ENCODE measurements around the gene SERPINA4.

The SERPINA4 gene

GRCh38 chr14:94568186-94568585 is 6.9 kb downstream of the SERPINA4 start:
- no peak for ATAC-seq
- TF ChIP-seq TCF4 (CRISPR knock-in tag; IDR thresholded peaks at IDR 0.05; ENCODE audit: borderline replicate concordance) (no peak), SNAI2 (CRISPR knock-in tag; IDR thresholded peaks at IDR 0.05) (no peak), RARB (CRISPR knock-in tag; IDR thresholded peaks at IDR 0.05) (no peak), ZC3H10 (CRISPR knock-in tag; IDR thresholded peaks at IDR 0.05) (no peak), ESRRG (CRISPR knock-in tag; IDR thresholded peaks at IDR 0.05) (no peak), ZFP3 (CRISPR knock-in tag; IDR thresholded peaks at IDR 0.05) (no peak), ISL1 (CRISPR knock-in tag; IDR thresholded peaks at IDR 0.05) (no peak), ZNF70 (CRISPR knock-in tag; IDR thresholded peaks at IDR 0.05) (no peak), ZFP30 (CRISPR knock-in tag; IDR thresholded peaks at IDR 0.05) (no peak), PPARA (CRISPR knock-in tag; IDR thresholded peaks at IDR 0.05; ENCODE audit: borderline replicate concordance) (no peak), BACH2 (CRISPR knock-in tag; IDR thresholded peaks at IDR 0.05; ENCODE audit: borderline replicate concordance) (no peak), OSR1 (CRISPR knock-in tag; IDR thresholded peaks at IDR 0.05) (no peak), ZNF8 (CRISPR knock-in tag; IDR thresholded peaks at IDR 0.05) (no peak), ZNF565 (CRISPR knock-in tag; conservative IDR thresholded peaks at IDR 0.05; ENCODE audit: low read depth) (no peak), ARNTL (CRISPR knock-in tag; IDR thresholded peaks at IDR 0.05; ENCODE audit: borderline replicate concordance, low read depth) (no peak), TOX (CRISPR knock-in tag; IDR thresholded peaks at IDR 0.05; ENCODE audit: borderline replicate concordance) (no peak)
- TF ChIP-seq, protein P1, sequence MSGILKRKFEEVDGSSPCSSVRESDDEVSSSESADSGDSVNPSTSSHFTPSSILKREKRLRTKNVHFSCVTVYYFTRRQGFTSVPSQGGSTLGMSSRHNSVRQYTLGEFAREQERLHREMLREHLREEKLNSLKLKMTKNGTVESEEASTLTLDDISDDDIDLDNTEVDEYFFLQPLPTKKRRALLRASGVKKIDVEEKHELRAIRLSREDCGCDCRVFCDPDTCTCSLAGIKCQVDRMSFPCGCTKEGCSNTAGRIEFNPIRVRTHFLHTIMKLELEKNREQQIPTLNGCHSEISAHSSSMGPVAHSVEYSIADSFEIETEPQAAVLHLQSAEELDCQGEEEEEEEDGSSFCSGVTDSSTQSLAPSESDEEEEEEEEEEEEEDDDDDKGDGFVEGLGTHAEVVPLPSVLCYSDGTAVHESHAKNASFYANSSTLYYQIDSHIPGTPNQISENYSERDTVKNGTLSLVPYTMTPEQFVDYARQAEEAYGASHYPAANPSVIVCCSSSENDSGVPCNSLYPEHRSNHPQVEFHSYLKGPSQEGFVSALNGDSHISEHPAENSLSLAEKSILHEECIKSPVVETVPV (CRISPR knock-in tag; IDR thresholded peaks at IDR 0.05), result no peak
- TF ChIP-seq, protein P2, sequence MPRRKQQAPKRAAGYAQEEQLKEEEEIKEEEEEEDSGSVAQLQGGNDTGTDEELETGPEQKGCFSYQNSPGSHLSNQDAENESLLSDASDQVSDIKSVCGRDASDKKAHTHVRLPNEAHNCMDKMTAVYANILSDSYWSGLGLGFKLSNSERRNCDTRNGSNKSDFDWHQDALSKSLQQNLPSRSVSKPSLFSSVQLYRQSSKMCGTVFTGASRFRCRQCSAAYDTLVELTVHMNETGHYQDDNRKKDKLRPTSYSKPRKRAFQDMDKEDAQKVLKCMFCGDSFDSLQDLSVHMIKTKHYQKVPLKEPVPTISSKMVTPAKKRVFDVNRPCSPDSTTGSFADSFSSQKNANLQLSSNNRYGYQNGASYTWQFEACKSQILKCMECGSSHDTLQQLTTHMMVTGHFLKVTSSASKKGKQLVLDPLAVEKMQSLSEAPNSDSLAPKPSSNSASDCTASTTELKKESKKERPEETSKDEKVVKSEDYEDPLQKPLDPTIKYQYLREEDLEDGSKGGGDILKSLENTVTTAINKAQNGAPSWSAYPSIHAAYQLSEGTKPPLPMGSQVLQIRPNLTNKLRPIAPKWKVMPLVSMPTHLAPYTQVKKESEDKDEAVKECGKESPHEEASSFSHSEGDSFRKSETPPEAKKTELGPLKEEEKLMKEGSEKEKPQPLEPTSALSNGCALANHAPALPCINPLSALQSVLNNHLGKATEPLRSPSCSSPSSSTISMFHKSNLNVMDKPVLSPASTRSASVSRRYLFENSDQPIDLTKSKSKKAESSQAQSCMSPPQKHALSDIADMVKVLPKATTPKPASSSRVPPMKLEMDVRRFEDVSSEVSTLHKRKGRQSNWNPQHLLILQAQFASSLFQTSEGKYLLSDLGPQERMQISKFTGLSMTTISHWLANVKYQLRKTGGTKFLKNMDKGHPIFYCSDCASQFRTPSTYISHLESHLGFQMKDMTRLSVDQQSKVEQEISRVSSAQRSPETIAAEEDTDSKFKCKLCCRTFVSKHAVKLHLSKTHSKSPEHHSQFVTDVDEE (CRISPR knock-in tag; IDR thresholded peaks at IDR 0.05), result no peak
- TF ChIP-seq, protein P3, sequence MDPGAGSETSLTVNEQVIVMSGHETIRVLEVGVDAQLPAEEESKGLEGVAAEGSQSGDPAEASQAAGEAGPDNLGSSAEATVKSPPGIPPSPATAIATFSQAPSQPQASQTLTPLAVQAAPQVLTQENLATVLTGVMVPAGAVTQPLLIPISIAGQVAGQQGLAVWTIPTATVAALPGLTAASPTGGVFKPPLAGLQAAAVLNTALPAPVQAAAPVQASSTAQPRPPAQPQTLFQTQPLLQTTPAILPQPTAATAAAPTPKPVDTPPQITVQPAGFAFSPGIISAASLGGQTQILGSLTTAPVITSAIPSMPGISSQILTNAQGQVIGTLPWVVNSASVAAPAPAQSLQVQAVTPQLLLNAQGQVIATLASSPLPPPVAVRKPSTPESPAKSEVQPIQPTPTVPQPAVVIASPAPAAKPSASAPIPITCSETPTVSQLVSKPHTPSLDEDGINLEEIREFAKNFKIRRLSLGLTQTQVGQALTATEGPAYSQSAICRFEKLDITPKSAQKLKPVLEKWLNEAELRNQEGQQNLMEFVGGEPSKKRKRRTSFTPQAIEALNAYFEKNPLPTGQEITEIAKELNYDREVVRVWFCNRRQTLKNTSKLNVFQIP (CRISPR knock-in tag; IDR thresholded peaks at IDR 0.05; ENCODE audit: borderline replicate concordance, low read depth), result no peak
- TF ChIP-seq, protein P4, sequence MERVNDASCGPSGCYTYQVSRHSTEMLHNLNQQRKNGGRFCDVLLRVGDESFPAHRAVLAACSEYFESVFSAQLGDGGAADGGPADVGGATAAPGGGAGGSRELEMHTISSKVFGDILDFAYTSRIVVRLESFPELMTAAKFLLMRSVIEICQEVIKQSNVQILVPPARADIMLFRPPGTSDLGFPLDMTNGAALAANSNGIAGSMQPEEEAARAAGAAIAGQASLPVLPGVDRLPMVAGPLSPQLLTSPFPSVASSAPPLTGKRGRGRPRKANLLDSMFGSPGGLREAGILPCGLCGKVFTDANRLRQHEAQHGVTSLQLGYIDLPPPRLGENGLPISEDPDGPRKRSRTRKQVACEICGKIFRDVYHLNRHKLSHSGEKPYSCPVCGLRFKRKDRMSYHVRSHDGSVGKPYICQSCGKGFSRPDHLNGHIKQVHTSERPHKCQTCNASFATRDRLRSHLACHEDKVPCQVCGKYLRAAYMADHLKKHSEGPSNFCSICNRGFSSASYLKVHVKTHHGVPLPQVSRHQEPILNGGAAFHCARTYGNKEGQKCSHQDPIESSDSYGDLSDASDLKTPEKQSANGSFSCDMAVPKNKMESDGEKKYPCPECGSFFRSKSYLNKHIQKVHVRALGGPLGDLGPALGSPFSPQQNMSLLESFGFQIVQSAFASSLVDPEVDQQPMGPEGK (CRISPR knock-in tag; IDR thresholded peaks at IDR 0.05; ENCODE audit: borderline replicate concordance), result no peak

DNA sequence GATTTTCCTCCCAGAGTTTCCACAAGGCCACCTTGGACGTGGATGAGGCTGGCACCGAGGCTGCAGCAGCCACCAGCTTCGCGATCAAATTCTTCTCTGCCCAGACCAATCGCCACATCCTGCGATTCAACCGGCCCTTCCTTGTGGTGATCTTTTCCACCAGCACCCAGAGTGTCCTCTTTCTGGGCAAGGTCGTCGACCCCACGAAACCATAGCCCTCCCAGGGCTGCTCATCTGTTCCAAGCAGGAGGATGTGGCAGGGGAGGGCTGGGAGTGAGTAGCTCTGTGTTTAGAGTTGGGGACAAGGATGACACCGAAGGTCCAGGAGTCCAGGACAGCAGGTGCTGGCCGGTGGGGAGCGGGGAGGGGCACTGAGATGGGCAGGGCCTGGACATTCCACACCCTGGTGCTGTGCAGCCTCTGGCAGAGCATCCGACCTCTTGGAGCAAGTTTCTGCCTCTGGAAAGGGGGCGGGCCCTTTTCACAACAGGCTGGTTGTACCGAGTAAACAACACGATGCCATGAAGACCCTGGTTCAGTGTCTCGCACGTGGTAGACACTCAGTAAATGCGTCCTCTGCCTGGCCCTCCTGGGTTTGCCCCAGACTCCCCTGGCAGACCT is 8.2 kb downstream of the SERPINA4 start:
- TF ChIP-seq CSDC2 (CRISPR knock-in tag; IDR thresholded peaks at IDR 0.05) (no peak), ZNF8 (CRISPR knock-in tag; IDR thresholded peaks at IDR 0.05) (no peak), ZFP3 (CRISPR knock-in tag; IDR thresholded peaks at IDR 0.05) (no peak), TCF4 (CRISPR knock-in tag; IDR thresholded peaks at IDR 0.05; ENCODE audit: borderline replicate concordance) (no peak)
- ATAC-seq, result no peak

DNA sequence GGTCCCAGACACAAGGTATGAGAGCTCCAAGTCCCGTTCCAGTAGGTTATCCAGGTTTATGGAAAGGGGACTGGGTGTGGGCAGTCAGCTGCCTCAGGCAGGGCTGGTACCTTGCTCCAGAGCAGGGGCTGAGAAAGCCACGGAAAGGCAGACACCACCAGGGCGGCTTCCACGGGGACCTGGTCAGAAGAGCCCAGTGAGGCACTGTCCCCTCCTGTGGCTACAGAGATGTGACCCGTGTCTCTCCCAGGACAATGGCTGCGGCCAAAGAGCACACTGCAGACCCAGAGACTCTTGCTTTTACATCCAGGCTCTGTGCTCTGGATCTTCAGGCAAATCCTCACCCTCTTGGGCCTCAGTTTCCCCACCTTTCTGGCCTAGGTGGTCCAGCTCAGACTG is 8.8 kb downstream of the SERPINA4 start:
- no peak for ATAC-seq
- TF ChIP-seq RARB (CRISPR knock-in tag; IDR thresholded peaks at IDR 0.05), result no peak

- ATAC-seq, result no peak
- TF ChIP-seq TOX (CRISPR knock-in tag; IDR thresholded peaks at IDR 0.05; ENCODE audit: borderline replicate concordance), result no peak
- TF ChIP-seq ISL1 (CRISPR knock-in tag; IDR thresholded peaks at IDR 0.05), result no peak
- no peak for TF ChIP-seq ZNF70 (CRISPR knock-in tag; IDR thresholded peaks at IDR 0.05)
- no peak for TF ChIP-seq CREB5 (CRISPR knock-in tag; IDR thresholded peaks at IDR 0.05; ENCODE audit: low read depth)
- TF ChIP-seq ZFP3 (CRISPR knock-in tag; IDR thresholded peaks at IDR 0.05), result no peak
- no peak for TF ChIP-seq SNAI2 (CRISPR knock-in tag; IDR thresholded peaks at IDR 0.05)
- TF ChIP-seq ESRRG (CRISPR knock-in tag; IDR thresholded peaks at IDR 0.05), result no peak
- no peak for TF ChIP-seq TCF4 (CRISPR knock-in tag; IDR thresholded peaks at IDR 0.05; ENCODE audit: borderline replicate concordance)
- TF ChIP-seq CSDC2 (CRISPR knock-in tag; IDR thresholded peaks at IDR 0.05), result no peak
- TF ChIP-seq, protein P3 (CRISPR knock-in tag; IDR thresholded peaks at IDR 0.05; ENCODE audit: borderline replicate concordance, low read depth), result no peak
- TF ChIP-seq RARB (CRISPR knock-in tag; IDR thresholded peaks at IDR 0.05), result no peak
- TF ChIP-seq ZFP30 (CRISPR knock-in tag; IDR thresholded peaks at IDR 0.05), result no peak
- no peak for TF ChIP-seq BACH2 (CRISPR knock-in tag; IDR thresholded peaks at IDR 0.05; ENCODE audit: borderline replicate concordance)
- TF ChIP-seq ZC3H10 (CRISPR knock-in tag; IDR thresholded peaks at IDR 0.05), result no peak
- no peak for TF ChIP-seq GLIS3 (CRISPR knock-in tag; IDR thresholded peaks at IDR 0.05)
- TF ChIP-seq, protein P1 (CRISPR knock-in tag; IDR thresholded peaks at IDR 0.05), result no peak
Observed at GRCh38 chr14:94570440-94570839, 9.2 kb downstream of the SERPINA4 start.
